Chondrocyte (in vitro differentiated cells): ENCODE measurements around the gene ADAM19. TPM values are rescaled to one million over a fixed set of nuclear protein-coding genes. Genes with fewer than 3 reads are reported as not detected.

Experiments
- DNase-seq: peaks from one replicate; pipeline ENCODE4 v3.0.0; 2021; ENCODE audit warnings: mixed read lengths, low spot score
- H3K27ac Mint-ChIP-seq: one replicate; pipeline ENCODE4 v1.8.0; 2021; ENCODE audit warnings: mild to moderate bottlenecking, moderate library complexity, mixed read lengths; ENCODE audit not compliant: unreplicated experiment
- H3K27me3 Mint-ChIP-seq: 2 replicates; pipeline ENCODE4 v1.8.0; 2021; ENCODE audit warnings: low read depth, mixed read lengths
- H3K36me3 Mint-ChIP-seq: 2 replicates; pipeline ENCODE4 v1.8.0; 2021; ENCODE audit warnings: low read depth, mixed read lengths
- H3K4me1 Mint-ChIP-seq: 2 replicates; pipeline ENCODE4 v1.8.0; 2021; ENCODE audit warnings: low read depth, mild to moderate bottlenecking, mixed read lengths
- H3K4me3 Mint-ChIP-seq: one replicate; pipeline ENCODE4 v1.8.0; 2021; ENCODE audit warnings: mild to moderate bottlenecking, moderate library complexity, mixed read lengths; ENCODE audit not compliant: unreplicated experiment
- H3K9me3 Mint-ChIP-seq: 2 replicates; pipeline ENCODE4 v1.8.0; 2021; ENCODE audit warnings: low read depth, mixed read lengths
- total RNA-seq: library from RNA; stranded (reverse); gene quantifications from 3 replicates; pipeline ENCODE4 v1.2.1, GENCODE V29; 2021
- TF ChIP-seq, protein P1 (sequence below): fragments of 200-600 bp; sonication (generic); IDR thresholded peaks from 2 replicates; pipeline ENCODE4 v1.5.0; 2021; ENCODE audit warnings: antibody characterized with exemption, mild to moderate bottlenecking, moderate library complexity

The ADAM19 gene
- total RNA-seq, 1 donor from 2014 or later, result 125 TPM

GRCh38 chr5:157582731-157583620 lies 7.4 kb upstream of the ADAM19 start:
- Mint-ChIP-seq H3K27me3 (no peaks in the 10 kb centered on the region), H3K27ac (no peak overlapping the region), H3K4me3 (no peak overlapping the region), H3K4me1 (peaks cover 13% of the 10 kb centered on the region), H3K36me3 (no peaks in the 10 kb centered on the region), H3K9me3 (peaks cover 3% of the 10 kb centered on the region)
- no peak for DNase-seq
- TF ChIP-seq, protein P1, sequence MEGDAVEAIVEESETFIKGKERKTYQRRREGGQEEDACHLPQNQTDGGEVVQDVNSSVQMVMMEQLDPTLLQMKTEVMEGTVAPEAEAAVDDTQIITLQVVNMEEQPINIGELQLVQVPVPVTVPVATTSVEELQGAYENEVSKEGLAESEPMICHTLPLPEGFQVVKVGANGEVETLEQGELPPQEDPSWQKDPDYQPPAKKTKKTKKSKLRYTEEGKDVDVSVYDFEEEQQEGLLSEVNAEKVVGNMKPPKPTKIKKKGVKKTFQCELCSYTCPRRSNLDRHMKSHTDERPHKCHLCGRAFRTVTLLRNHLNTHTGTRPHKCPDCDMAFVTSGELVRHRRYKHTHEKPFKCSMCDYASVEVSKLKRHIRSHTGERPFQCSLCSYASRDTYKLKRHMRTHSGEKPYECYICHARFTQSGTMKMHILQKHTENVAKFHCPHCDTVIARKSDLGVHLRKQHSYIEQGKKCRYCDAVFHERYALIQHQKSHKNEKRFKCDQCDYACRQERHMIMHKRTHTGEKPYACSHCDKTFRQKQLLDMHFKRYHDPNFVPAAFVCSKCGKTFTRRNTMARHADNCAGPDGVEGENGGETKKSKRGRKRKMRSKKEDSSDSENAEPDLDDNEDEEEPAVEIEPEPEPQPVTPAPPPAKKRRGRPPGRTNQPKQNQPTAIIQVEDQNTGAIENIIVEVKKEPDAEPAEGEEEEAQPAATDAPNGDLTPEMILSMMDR, result no peak

DNA sequence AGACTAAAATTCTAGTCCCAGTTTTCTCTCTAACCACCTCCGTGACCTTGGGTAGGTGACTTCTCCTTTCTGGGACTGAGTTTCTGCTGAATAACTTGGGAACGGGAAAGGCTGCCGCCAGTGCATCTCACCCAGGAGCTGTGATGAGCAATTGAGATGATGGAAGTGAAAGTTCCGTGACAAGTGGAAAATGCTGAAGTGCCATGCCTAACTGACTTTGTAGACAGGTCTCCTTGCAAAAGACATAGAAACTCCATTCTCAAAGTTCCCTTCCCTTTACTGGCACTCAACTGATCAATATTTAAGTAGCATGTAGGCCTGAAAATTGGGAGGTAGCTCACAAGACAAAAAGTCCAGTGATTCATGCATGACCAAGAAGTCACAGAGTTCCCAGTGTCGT lies 6.3 kb upstream of the ADAM19 start:
- Mint-ChIP-seq H3K9me3 (peaks cover 3% of the 10 kb centered on the region), H3K4me3 (no peak overlapping the region), H3K27me3 (no peaks in the 10 kb centered on the region), H3K27ac (peak overlapping the region; percentile 3), H3K4me1 (peaks cover 13% of the 10 kb centered on the region), H3K36me3 (no peaks in the 10 kb centered on the region)
- TF ChIP-seq, protein P1, result no peak
- no peak for DNase-seq

DNA sequence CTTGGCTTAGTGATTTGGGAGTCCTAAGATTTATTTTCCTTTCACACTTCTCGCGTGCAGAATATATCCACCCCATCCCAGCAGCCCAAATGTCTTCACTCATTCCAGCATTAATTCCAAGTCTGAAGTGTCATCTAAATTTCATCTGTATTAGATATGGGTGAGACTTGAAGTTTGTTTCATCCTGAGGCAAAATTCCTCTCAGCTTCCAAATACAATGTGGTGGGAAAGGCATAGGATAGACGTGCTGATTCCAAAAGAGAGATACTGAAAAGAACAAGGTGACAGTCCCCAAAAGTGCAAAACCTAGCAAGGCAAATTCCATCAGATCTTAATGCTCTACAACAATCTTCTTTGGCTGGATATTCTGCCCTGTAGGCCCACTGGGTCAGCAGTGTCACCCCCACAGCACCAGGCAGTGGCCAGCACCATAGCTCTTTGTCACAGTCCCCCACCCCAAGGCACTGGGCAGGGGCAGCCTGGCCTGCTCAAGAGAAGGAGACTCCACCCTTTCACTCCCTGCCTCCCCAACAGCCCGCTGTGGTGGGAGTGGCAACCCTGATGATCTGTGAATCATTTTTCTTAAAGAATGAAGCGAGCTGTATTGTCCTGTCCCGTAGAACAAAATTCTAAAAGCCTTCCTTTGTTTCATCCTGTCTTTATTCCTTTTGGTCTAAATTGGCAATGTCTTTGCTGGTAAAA lies 2.7 kb upstream of the ADAM19 start:
- Mint-ChIP-seq H3K36me3 (peaks cover 2% of the 10 kb centered on the region), H3K27me3 (no peaks in the 10 kb centered on the region), H3K27ac (no peak overlapping the region), H3K9me3 (no peaks in the 10 kb centered on the region), H3K4me3 (no peak overlapping the region), H3K4me1 (peaks cover 37% of the 10 kb centered on the region)
- TF ChIP-seq, protein P1, result no peak
- DNase-seq, result no peak

DNA sequence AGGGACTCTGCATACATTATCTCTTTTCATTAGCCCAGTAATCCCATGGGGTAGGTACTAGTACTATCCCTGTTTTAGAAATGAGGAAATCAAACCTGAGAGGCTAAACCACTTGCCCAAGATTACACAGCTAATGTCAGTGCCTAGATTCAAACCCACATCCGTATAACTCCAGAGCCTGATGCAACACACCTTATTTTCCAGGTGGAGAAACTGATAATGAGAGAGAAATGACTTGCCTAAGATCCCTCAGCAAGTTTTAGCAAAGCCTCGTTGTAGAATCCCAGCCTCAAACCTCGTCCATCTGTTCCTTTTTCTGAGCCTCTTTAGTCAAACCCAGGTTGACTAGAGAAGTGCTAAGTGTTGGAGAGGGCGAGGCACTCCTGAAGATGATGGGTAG lies 1.1 kb upstream of the ADAM19 start:
- H3K27me3 Mint-ChIP-seq, result no peaks in the 10 kb centered on the region
- H3K9me3 Mint-ChIP-seq, result no peaks in the 10 kb centered on the region
- no peak overlapping the region for H3K27ac Mint-ChIP-seq
- DNase-seq, result no peak
- H3K4me1 Mint-ChIP-seq, result peaks cover 36% of the 10 kb centered on the region
- TF ChIP-seq, protein P1, result no peak
- peaks cover 2% of the 10 kb centered on the region for H3K36me3 Mint-ChIP-seq
- no peak overlapping the region for H3K4me3 Mint-ChIP-seq
